ENCODE results near the gene HIVEP3. TPM values are rescaled to one million over a fixed set of nuclear protein-coding genes. Genes with fewer than 3 reads are reported as not detected.

The HIVEP3 gene
- total and polyA plus RNA-seq, 2 donors: 2.8 to 3.1 TPM

- no peak overlapping the region for H3K27ac ChIP-seq (ENCODE audit: low read depth)
- DNase-seq (ENCODE audit: extremely low spot score): no peak
- no peak overlapping the region for H3K4me3 ChIP-seq (ENCODE audit: low read depth, low read length)
- H3K4me1 ChIP-seq (ENCODE audit: insufficient read depth): no peaks in the 10 kb centered on the region
- 86% methylated on average over 3 of the region's 3 CpGs for WGBS
- no peaks in the 10 kb centered on the region for H3K36me3 ChIP-seq (ENCODE audit: insufficient read depth)
Measured at GRCh38 chr1:41758904-41759548, 159.7 kb downstream of the HIVEP3 start.

DNA sequence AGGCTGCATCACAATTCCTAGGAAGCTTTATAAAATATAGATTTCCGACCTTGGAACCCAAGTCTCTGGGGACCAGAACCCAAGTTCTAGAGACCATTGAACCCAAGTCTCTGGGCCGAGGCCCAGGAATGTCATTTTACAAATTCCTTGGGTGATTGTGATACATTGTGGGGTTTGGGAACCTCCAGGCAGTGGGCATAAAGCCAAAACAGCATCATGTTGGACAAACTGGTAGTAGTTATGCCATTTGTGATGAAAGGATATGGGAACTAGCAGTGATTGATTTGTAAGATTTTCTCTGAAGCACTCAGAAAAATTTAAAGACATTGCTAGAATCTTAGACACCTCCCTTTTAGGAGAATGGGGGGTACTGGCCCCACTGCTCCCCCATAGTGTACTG lies 160.2 kb downstream of the HIVEP3 start:
- no peak for DNase-seq (ENCODE audit: extremely low spot score)
- H3K4me3 ChIP-seq (ENCODE audit: low read depth, low read length): no peak overlapping the region
- 82% methylated on average over 2 of the region's 2 CpGs for WGBS

GRCh38 chr1:41754540-41754939 lies 164.2 kb downstream of the HIVEP3 start:
- Histone ChIP-seq H3K4me1 (ENCODE audit: insufficient read depth) (no peaks in the 10 kb centered on the region), H3K4me3 (ENCODE audit: low read depth, low read length) (no peak overlapping the region), H3K36me3 (ENCODE audit: insufficient read depth) (no peaks in the 10 kb centered on the region), H3K27ac (ENCODE audit: low read depth) (no peak overlapping the region)
- WGBS: 75% methylated on average over 6 of the region's 6 CpGs
- DNase-seq (ENCODE audit: extremely low spot score): no peak

More for the DNA sequence above, 160.2 kb downstream of the HIVEP3 start:
- Histone ChIP-seq H3K4me1 (ENCODE audit: insufficient read depth) (no peaks in the 10 kb centered on the region), H3K36me3 (ENCODE audit: insufficient read depth) (no peaks in the 10 kb centered on the region), H3K27ac (ENCODE audit: low read depth) (no peak overlapping the region)

- no peak overlapping the region for H3K27ac ChIP-seq (ENCODE audit: low read depth)
- DNase-seq (ENCODE audit: extremely low spot score): no peak
- WGBS: 76% methylated on average over 9 of the region's 9 CpGs
Measured at GRCh38 chr1:41752514-41753170, 166.1 kb downstream of the HIVEP3 start.

DNA sequence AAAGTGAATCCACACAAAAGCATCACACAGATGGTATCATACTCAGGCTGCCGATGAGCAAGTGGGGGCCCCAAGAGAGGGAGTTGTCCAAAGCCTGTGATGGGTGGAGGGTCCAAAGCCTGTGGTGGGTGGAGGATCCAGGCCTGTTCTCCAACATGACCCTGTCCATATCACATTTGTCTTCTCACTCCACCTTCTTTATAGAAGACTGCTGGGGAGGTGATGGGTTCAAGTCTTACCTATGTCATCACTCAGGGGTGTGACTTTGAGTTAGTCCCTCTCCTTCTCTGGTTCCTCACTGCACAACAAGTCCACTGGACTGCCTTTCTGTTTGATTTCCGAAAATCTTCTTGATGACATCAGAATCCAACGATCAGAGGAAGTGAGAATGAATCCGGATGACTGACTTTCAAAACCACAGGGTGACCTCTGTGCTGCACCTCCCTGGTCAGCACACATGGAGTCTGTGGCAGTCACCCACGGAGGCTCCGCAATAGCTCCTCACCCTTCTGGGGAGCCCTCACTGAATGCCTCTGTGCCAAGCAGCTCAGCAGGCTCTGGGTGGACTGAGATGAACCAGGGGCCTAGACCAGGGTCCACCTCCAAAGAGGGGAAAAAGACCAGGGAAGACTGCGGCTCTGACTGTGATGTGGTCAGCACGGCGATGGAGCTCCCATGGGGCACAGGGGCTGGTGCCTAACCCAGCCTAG lies 166.8 kb downstream of the HIVEP3 start:
- Histone ChIP-seq H3K4me3 (ENCODE audit: low read depth, low read length) (no peak overlapping the region), H3K4me1 (ENCODE audit: insufficient read depth) (no peaks in the 10 kb centered on the region), H3K36me3 (ENCODE audit: insufficient read depth) (no peaks in the 10 kb centered on the region), H3K27ac (ENCODE audit: low read depth) (no peak overlapping the region)
- 86% methylated on average over 9 of the region's 9 CpGs for WGBS
- DNase-seq (ENCODE audit: extremely low spot score): no peak

More at GRCh38 chr1:41752514-41753170, 166.1 kb downstream of the HIVEP3 start:
- Histone ChIP-seq H3K4me1 (ENCODE audit: insufficient read depth) (no peaks in the 10 kb centered on the region), H3K4me3 (ENCODE audit: low read depth, low read length) (no peak overlapping the region), H3K36me3 (ENCODE audit: insufficient read depth) (no peaks in the 10 kb centered on the region)

DNA sequence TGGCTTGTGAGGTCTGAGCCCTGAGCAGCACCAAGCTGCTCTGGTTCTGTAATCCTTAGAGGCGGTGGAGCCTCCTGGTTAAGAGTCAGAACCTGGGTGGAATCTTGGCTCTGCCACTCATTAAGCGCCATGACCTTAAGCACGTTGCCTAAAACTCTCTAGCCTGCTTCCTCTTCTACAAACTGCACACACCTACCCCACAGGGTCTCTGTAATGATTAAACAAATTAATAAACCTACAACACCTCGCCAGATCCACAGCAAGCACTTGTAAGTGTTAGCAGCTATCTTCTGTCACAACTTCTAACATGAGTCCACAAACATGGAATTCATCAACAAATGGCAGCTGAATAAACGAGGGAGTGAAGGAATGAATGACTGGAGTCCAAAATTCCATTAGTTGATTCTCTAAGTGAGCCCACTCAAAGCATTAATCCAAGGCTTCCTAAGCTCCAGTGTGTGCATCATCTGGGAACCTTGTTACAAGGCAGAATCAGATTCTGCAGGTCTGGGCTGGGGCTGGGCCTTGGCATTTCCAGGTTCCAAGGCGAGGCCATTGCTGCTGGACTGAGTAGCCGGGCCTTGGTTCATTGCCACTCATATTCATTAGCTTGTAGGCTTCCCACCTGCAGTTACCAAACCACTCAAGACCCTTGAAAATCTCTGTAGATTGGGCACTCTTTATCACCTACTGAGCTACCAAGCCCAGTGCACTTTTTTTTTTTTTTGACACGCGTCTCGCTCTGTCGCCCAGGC lies 168.6 kb downstream of the HIVEP3 start:
- 74% methylated on average over 11 of the region's 11 CpGs for WGBS
- Histone ChIP-seq H3K36me3 (ENCODE audit: insufficient read depth) (no peaks in the 10 kb centered on the region), H3K4me3 (ENCODE audit: low read depth, low read length) (no peak overlapping the region), H3K27ac (ENCODE audit: low read depth) (no peak overlapping the region), H3K4me1 (ENCODE audit: insufficient read depth) (no peaks in the 10 kb centered on the region)
- DNase-seq (ENCODE audit: extremely low spot score): no peak

- H3K36me3 ChIP-seq (ENCODE audit: insufficient read depth): no peaks in the 10 kb centered on the region
- no peak overlapping the region for H3K27ac ChIP-seq (ENCODE audit: low read depth)
- H3K4me1 ChIP-seq (ENCODE audit: insufficient read depth): no peaks in the 10 kb centered on the region
- 87% methylated on average over 2 of the region's 2 CpGs for WGBS
- no peak for DNase-seq (ENCODE audit: extremely low spot score)
- no peak overlapping the region for H3K4me3 ChIP-seq (ENCODE audit: low read depth, low read length)
Measured at GRCh38 chr1:41745022-41745421, 173.7 kb downstream of the HIVEP3 start.

- no peak overlapping the region for H3K4me3 ChIP-seq (ENCODE audit: low read depth, low read length)
- no peaks in the 10 kb centered on the region for H3K4me1 ChIP-seq (ENCODE audit: insufficient read depth)
- no peak for DNase-seq (ENCODE audit: extremely low spot score)
- no peak overlapping the region for H3K27ac ChIP-seq (ENCODE audit: low read depth)
- WGBS: over 99% methylated on average over 3 of the region's 3 CpGs
- no peaks in the 10 kb centered on the region for H3K36me3 ChIP-seq (ENCODE audit: insufficient read depth)
Measured at GRCh38 chr1:41743366-41743765, 175.4 kb downstream of the HIVEP3 start.

GRCh38 chr1:41742219-41742618 lies 176.5 kb downstream of the HIVEP3 start:
- WGBS: 65% methylated on average over 5 of the region's 5 CpGs

DNA sequence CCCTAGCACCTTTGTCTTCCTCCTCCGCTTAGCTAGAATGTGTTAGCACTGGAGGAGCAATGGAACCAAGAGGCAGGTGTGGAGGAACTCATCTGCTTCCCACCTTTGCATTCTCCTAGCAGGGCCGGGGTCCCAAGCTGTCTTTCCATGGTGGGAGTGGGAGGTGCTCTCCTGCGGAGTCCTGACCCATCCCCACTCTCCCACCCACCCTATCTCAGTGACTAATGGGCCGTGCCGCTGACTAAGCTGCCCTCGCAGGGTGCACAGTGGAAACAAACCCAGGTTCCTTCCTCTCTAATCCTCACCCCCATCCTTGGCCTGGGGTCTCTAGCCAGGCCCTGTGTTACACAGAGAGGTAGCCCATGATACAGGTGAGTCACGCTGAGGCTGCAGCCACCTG lies 177.5 kb downstream of the HIVEP3 start:
- no peak for DNase-seq (ENCODE audit: extremely low spot score)
- Histone ChIP-seq H3K36me3 (ENCODE audit: insufficient read depth) (no peaks in the 10 kb centered on the region), H3K27ac (ENCODE audit: low read depth) (no peak overlapping the region), H3K4me3 (ENCODE audit: low read depth, low read length) (no peak overlapping the region), H3K4me1 (ENCODE audit: insufficient read depth) (no peaks in the 10 kb centered on the region)
- WGBS: 87% methylated on average over 7 of the region's 7 CpGs

More at GRCh38 chr1:41742219-41742618, 176.5 kb downstream of the HIVEP3 start:
- no peak overlapping the region for H3K27ac ChIP-seq (ENCODE audit: low read depth)
- H3K4me1 ChIP-seq (ENCODE audit: insufficient read depth): no peaks in the 10 kb centered on the region
- no peaks in the 10 kb centered on the region for H3K36me3 ChIP-seq (ENCODE audit: insufficient read depth)
- DNase-seq (ENCODE audit: extremely low spot score): no peak
- H3K4me3 ChIP-seq (ENCODE audit: low read depth, low read length): no peak overlapping the region

DNA sequence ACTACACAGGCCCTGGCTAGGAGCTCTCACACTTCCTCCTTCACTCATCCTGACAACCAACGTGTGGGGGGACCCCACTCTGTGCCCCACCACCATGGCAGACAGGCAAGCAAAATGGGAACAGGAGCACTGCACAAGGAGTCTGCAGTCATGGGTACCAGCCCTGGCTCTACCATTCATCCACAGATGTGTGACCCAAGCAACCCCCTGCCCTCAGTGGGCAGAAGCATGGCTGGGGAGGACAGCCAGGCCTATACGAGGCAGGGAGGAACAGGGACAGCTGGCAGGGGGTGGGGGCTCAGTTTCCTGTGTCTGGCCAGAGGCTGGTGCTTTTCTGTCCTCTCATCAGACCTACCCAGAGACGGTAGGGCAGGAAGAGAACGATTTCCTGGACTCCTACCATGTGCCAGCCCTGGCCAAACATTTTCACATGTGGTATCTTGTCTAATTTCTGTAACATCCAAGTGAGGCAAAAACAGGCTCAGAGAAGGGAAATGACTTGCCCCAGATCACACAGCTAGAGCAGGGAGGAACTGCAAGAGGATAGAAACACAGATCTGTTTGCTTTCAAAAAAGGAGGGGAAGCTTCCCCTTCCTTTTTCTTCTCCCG lies 178.0 kb downstream of the HIVEP3 start:
- Histone ChIP-seq H3K27ac (ENCODE audit: low read depth) (no peak overlapping the region), H3K36me3 (ENCODE audit: insufficient read depth) (no peaks in the 10 kb centered on the region), H3K4me1 (ENCODE audit: insufficient read depth) (no peaks in the 10 kb centered on the region), H3K4me3 (ENCODE audit: low read depth, low read length) (no peak overlapping the region)
- 57% methylated on average over 5 of the region's 5 CpGs for WGBS
- DNase-seq (ENCODE audit: extremely low spot score): no peak

DNA sequence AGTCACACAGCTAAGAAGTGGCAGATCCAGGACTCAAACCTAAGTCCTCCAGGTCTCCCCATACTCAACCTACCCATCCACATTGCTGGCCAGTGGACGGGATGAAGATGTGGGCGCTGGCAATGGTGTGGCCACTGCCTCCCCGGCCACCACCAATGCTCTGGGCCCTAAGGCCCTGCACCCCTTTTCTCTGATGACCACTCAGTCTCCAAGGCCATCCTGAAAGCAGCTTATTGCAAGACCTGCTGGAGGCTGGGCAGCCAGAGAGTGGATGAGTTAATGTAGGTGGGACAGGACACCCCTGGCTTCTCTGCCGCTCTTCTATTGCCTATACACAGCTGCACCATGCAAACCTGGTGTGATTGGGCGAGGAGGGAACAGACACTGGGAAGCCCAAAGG lies 178.7 kb downstream of the HIVEP3 start:
- WGBS: 87% methylated on average over 5 of the region's 5 CpGs
- DNase-seq (ENCODE audit: extremely low spot score): no peak
- H3K4me3 ChIP-seq (ENCODE audit: low read depth, low read length): no peak overlapping the region
- no peaks in the 10 kb centered on the region for H3K36me3 ChIP-seq (ENCODE audit: insufficient read depth)
- no peak overlapping the region for H3K27ac ChIP-seq (ENCODE audit: low read depth)
- H3K4me1 ChIP-seq (ENCODE audit: insufficient read depth): no peaks in the 10 kb centered on the region

All from urinary bladder (tissue), 4 donors.